RWPE1 (cell line): Measurements from ENCODE around the gene HDGF.
"Not testable (repeated sequence)": the region's sequence is repeated elsewhere in the genome, so short reads cannot be mapped to it uniquely, and the experiment has no call there.

Experiments used
- CTCF ChIA-PET: fragments of 350-600 bp; sonication (Branson Sonifier 250); formaldehyde crosslinking; extraction: SDS; loops from one replicate; lab custom pipeline; 2021; lab: Yijun Ruan, JAX
- POLR2A ChIA-PET: fragments of 400-600 bp; formaldehyde crosslinking; extraction: SDS; loops from one replicate; lab custom pipeline; 2020; ENCODE audit warnings: antibody characterized with exemption; ENCODE audit not compliant: low non-redundant PET; lab: Yijun Ruan, JAX
- DNase-seq: peaks from one replicate; pipeline ENCODE4 v3.0.0; 2012; ENCODE audit warnings: low spot score
- H3K27ac ChIP-seq: fragments of 450-650 bp; 2 replicates; pipeline ENCODE4 v1.5.1; 2017
- CTCF ChIP-seq: fragments of 450-650 bp; conservative IDR thresholded peaks from 2 replicates; pipeline ENCODE4 v1.5.1; 2017; ENCODE audit warnings: low read depth, mild to moderate bottlenecking

Gene HDGF

GRCh38 chr1:156768610-156769295, 17.3 kb upstream of the HDGF start:
- no peak for TF ChIP-seq CTCF
- H3K27ac ChIP-seq: peak overlapping the region; percentile 87
- DNase-seq: no peak
- ChIA-PET POLR2A (no interaction called here), CTCF (interaction anchor here (0.7 to 1.5 kb wide), 4 partner anchors 79 to 142 kb away, joined by 3 to 5 read pairs (median 3); no protein-coding TSS in a partner anchor)

- no peak for DNase-seq
- POLR2A ChIA-PET: interaction anchor here (1.4 kb wide), 1 partner anchor 27 kb away, joined by 4 read pairs; the partner anchor contains the start of gene MRPL24
Measured at GRCh38 chr1:156767879-156768604, 16.6 kb upstream of the HDGF start.

GRCh38 chr1:156767101-156767878, 15.8 kb upstream of the HDGF start, which contains the start of gene PRCC:
TSS of gene PRCC (plus strand) at chr1:156767535. CDS start at chr1:156767772, 237 bp downstream.
- no peak for TF ChIP-seq CTCF
- ChIA-PET POLR2A (interaction anchor here (1.0 to 1.4 kb wide), 2 partner anchors 15 to 26 kb away, joined by 4 to 7 read pairs; partner anchors contain the start of genes HDGF and MRPL24), CTCF (no interaction called here)
- H3K27ac ChIP-seq: peak within 1 kb of the TSS; percentile 87
- peak; percentile 94 for DNase-seq

More at GRCh38 chr1:156767879-156768604, 16.6 kb upstream of the HDGF start:
- peak overlapping the region; percentile 87 for H3K27ac ChIP-seq
- TF ChIP-seq CTCF: no peak
- CTCF ChIA-PET: interaction anchor here (0.7 to 1.5 kb wide), 3 partner anchors 78 to 141 kb away, joined by 3 read pairs; no protein-coding TSS in a partner anchor

- no peak for DNase-seq
- CTCF ChIA-PET: no interaction called here
- TF ChIP-seq CTCF: no peak
- POLR2A ChIA-PET: interaction anchor here (1.0 to 1.4 kb wide), 2 partner anchors 15 to 25 kb away, joined by 4 to 7 read pairs; partner anchors contain the start of genes HDGF and MRPL24
- peak overlapping the region; percentile 87 for H3K27ac ChIP-seq
Measured at GRCh38 chr1:156766298-156767100, 15.0 kb upstream of the HDGF start.

GRCh38 chr1:156765666-156766065, 14.2 kb upstream of the HDGF start:
- CTCF ChIA-PET: interaction anchor here (0.5 kb wide), 1 partner anchor 8 kb away, joined by 3 read pairs; no protein-coding TSS in a partner anchor

GRCh38 chr1:156765136-156765535, 13.7 kb upstream of the HDGF start:
- CTCF ChIA-PET, DNase-seq: not testable (repeated sequence)
- H3K27ac ChIP-seq: peak overlapping the region; percentile 26; the same call in 1 of the 2 replicates
- POLR2A ChIA-PET: interaction anchor here (0.6 kb wide), 1 partner anchor 28 kb away, joined by 4 read pairs; no protein-coding TSS in a partner anchor

More at GRCh38 chr1:156765666-156766065, 14.2 kb upstream of the HDGF start:
- no peak for DNase-seq
- POLR2A ChIA-PET: interaction anchor here (0.6 kb wide), 2 partner anchors 25 to 29 kb away, joined by 3 to 4 read pairs; partner anchors contain the start of gene MRPL24
- H3K27ac ChIP-seq: peak overlapping the region; percentile 87
- TF ChIP-seq CTCF: no peak
